Progenitor cell of endocrine pancreas (in vitro differentiated cells): ENCODE data around the gene FLNC. TPM values are rescaled to one million over a fixed set of nuclear protein-coding genes. Genes with fewer than 3 reads are reported as not detected.

Experiments
- DNase-seq: peaks from one replicate; pipeline ENCODE4 v3.0.0; 2021; ENCODE audit warnings: low spot score; ENCODE audit not compliant: unreplicated experiment
- H3K27ac Mint-ChIP-seq: 2 replicates; pipeline ENCODE4 v1.8.0; 2021; ENCODE audit warnings: mild to moderate bottlenecking, moderate library complexity, mixed read lengths
- H3K27me3 Mint-ChIP-seq: 2 replicates; pipeline ENCODE4 v1.8.0; 2021; ENCODE audit warnings: mixed read lengths
- H3K36me3 Mint-ChIP-seq: 2 replicates; pipeline ENCODE4 v1.8.0; 2022; ENCODE audit warnings: mixed read lengths; ENCODE audit not compliant: insufficient read depth
- H3K4me1 Mint-ChIP-seq: 2 replicates; pipeline ENCODE4 v1.8.0; 2021; ENCODE audit warnings: low read depth, mixed read lengths
- H3K4me3 Mint-ChIP-seq: 2 replicates; pipeline ENCODE4 v1.8.0; 2021; ENCODE audit warnings: low read depth, mild to moderate bottlenecking, moderate library complexity, mixed read lengths
- H3K9me3 Mint-ChIP-seq: 2 replicates; pipeline ENCODE4 v1.8.0; 2021; ENCODE audit warnings: low read depth, mixed read lengths
- CTCF ChIP-seq: fragments of 200-600 bp; sonication (generic); IDR thresholded peaks from one replicate; pipeline ENCODE4 v1.5.0; 2021; ENCODE audit warnings: antibody characterized with exemption, mild to moderate bottlenecking; ENCODE audit not compliant: unreplicated experiment
- total RNA-seq: library from RNA; stranded (reverse); gene quantifications from 2 replicates; pipeline ENCODE4 v1.2.1, GENCODE V29; 2021

FLNC gene
- total RNA-seq, 1 donor from 2014 or later, result 6.9 TPM

GRCh38 chr7:128852537-128853254 lies 22.5 kb downstream of the FLNC start:
- DNase-seq, result no peak
- H3K36me3 Mint-ChIP-seq, result no peaks in the 10 kb centered on the region
- H3K4me3 Mint-ChIP-seq, result no peak overlapping the region
- no peaks in the 10 kb centered on the region for H3K4me1 Mint-ChIP-seq
- no peaks in the 10 kb centered on the region for H3K9me3 Mint-ChIP-seq
- H3K27me3 Mint-ChIP-seq, result peaks cover 2% of the 10 kb centered on the region
- TF ChIP-seq CTCF, result no peak
- H3K27ac Mint-ChIP-seq, result no peak overlapping the region

GRCh38 chr7:128853799-128854198 lies 23.6 kb downstream of the FLNC start:
- H3K4me1 Mint-ChIP-seq, result no peaks in the 10 kb centered on the region
- no peak for DNase-seq
- TF ChIP-seq CTCF, result no peak

GRCh38 chr7:128854396-128854795 lies 24.2 kb downstream of the FLNC start:
- Mint-ChIP-seq H3K36me3 (no peaks in the 10 kb centered on the region), H3K9me3 (no peaks in the 10 kb centered on the region), H3K4me1 (no peaks in the 10 kb centered on the region), H3K27me3 (peaks cover 2% of the 10 kb centered on the region), H3K27ac (no peak overlapping the region), H3K4me3 (no peak overlapping the region)
- no peak for TF ChIP-seq CTCF
- DNase-seq, result no peak

More at GRCh38 chr7:128853799-128854198, 23.6 kb downstream of the FLNC start:
- no peaks in the 10 kb centered on the region for H3K36me3 Mint-ChIP-seq
- H3K4me3 Mint-ChIP-seq, result no peak overlapping the region
- no peak overlapping the region for H3K27ac Mint-ChIP-seq
- no peaks in the 10 kb centered on the region for H3K9me3 Mint-ChIP-seq
- H3K27me3 Mint-ChIP-seq, result peaks cover 2% of the 10 kb centered on the region

GRCh38 chr7:128855559-128855958 lies 25.4 kb downstream of the FLNC start:
- Mint-ChIP-seq H3K36me3 (no peaks in the 10 kb centered on the region), H3K27ac (no peak overlapping the region), H3K9me3 (no peaks in the 10 kb centered on the region), H3K27me3 (no peaks in the 10 kb centered on the region), H3K4me3 (no peak overlapping the region), H3K4me1 (no peaks in the 10 kb centered on the region)
- DNase-seq, result no peak
- no peak for TF ChIP-seq CTCF

- Mint-ChIP-seq H3K4me1 (no peaks in the 10 kb centered on the region), H3K27me3 (no peaks in the 10 kb centered on the region), H3K9me3 (no peaks in the 10 kb centered on the region), H3K36me3 (no peaks in the 10 kb centered on the region), H3K4me3 (no peak overlapping the region), H3K27ac (no peak overlapping the region)
- no peak for DNase-seq
- no peak for TF ChIP-seq CTCF
These were observed 26.0 kb downstream of the FLNC start for GRCh38 chr7:128856001-128856718.
